ENCODE results near the gene LMNTD1. TPM values are rescaled to one million over a fixed set of nuclear protein-coding genes. Genes with fewer than 3 reads are reported as not detected.

The LMNTD1 gene
- total and polyA plus RNA-seq, 4 donors, result 0.18 to 14.9 (median 3.4) TPM

DNA sequence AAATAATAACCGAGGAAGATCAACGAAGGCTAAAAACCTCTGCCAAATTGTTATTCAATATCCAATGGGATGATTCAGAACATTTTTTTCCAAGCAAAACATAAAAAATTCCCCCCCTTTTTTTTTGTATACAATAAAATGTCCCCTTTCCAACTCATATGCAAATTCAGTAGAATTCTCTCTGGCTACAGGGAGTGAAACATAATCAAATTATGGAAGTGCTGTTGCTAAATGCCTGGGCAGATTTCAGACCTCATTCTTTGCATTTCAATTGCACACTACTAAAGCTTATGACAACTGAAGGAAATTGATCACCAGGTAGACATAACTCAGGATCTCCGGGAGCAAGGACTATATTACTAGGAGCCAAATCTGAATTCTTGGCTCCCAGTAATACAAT, 51.0 kb downstream of the LMNTD1 start:
- no peak for ATAC-seq (ENCODE audit: insufficient read depth, low FRiP score)
- Histone ChIP-seq H3K36me3 (ENCODE audit: control insufficient read depth in 4 of 4, insufficient read depth in 4 of 4, low read length in 4 of 4) (no peaks in the 10 kb centered on the region), H3K9ac (ENCODE audit: insufficient read depth in 1 of 2, low read length in 2 of 2) (no peak overlapping the region), H3K4me3 (no peak overlapping the region), H3K9me3 (ENCODE audit: control insufficient read depth in 4 of 4, insufficient read depth in 3 of 4, low read length in 3 of 4) (peaks cover 0 to 4% (median 0%) of the 10 kb centered on the region in 4 donors), H3K27ac (ENCODE audit: low read depth in 1 of 2, low read length in 1 of 2) (no peak overlapping the region), H3K27me3 (ENCODE audit: control insufficient read depth in 3 of 3, insufficient read depth in 3 of 3, low read length in 2 of 3) (no peaks in the 10 kb centered on the region), H3K4me1 (ENCODE audit: control insufficient read depth in 5 of 5, insufficient read depth in 5 of 5, low read length in 5 of 5) (no peaks in the 10 kb centered on the region)
- TF ChIP-seq, protein P1, sequence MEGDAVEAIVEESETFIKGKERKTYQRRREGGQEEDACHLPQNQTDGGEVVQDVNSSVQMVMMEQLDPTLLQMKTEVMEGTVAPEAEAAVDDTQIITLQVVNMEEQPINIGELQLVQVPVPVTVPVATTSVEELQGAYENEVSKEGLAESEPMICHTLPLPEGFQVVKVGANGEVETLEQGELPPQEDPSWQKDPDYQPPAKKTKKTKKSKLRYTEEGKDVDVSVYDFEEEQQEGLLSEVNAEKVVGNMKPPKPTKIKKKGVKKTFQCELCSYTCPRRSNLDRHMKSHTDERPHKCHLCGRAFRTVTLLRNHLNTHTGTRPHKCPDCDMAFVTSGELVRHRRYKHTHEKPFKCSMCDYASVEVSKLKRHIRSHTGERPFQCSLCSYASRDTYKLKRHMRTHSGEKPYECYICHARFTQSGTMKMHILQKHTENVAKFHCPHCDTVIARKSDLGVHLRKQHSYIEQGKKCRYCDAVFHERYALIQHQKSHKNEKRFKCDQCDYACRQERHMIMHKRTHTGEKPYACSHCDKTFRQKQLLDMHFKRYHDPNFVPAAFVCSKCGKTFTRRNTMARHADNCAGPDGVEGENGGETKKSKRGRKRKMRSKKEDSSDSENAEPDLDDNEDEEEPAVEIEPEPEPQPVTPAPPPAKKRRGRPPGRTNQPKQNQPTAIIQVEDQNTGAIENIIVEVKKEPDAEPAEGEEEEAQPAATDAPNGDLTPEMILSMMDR (IDR thresholded peaks at IDR 0.05; ENCODE audit: control extremely low read depth, extremely low read depth), result no peak
- no peak for DNase-seq
- WGBS, 2 donors, result 95% methylated on average over 3 of the region's 3 CpGs

- ATAC-seq (ENCODE audit: insufficient read depth, low FRiP score), result no peak
- H3K27me3 ChIP-seq (ENCODE audit: control insufficient read depth in 3 of 3, insufficient read depth in 3 of 3, low read length in 2 of 3), result no peaks in the 10 kb centered on the region
- H3K27ac ChIP-seq (ENCODE audit: low read depth in 1 of 2, low read length in 1 of 2), result no peak overlapping the region
- no peaks in the 10 kb centered on the region for H3K4me1 ChIP-seq (ENCODE audit: control insufficient read depth in 5 of 5, insufficient read depth in 5 of 5, low read length in 5 of 5)
- no peak overlapping the region for H3K4me3 ChIP-seq
- no peaks in the 10 kb centered on the region for H3K36me3 ChIP-seq (ENCODE audit: control insufficient read depth in 4 of 4, insufficient read depth in 4 of 4, low read length in 4 of 4)
- H3K9ac ChIP-seq (ENCODE audit: insufficient read depth in 1 of 2, low read length in 2 of 2), result no peak overlapping the region
- peaks cover 0 to 4% (median 0%) of the 10 kb centered on the region in 4 donors for H3K9me3 ChIP-seq (ENCODE audit: control insufficient read depth in 4 of 4, insufficient read depth in 3 of 4, low read length in 3 of 4)
- no peak for DNase-seq
- WGBS, 2 donors, result 42 to 59% methylated on average over 1 of the region's 1 CpG
- TF ChIP-seq, protein P1 (IDR thresholded peaks at IDR 0.05; ENCODE audit: control extremely low read depth, extremely low read depth), result no peak
Measured at GRCh38 chr12:25501549-25501948, 51.5 kb downstream of the LMNTD1 start.

GRCh38 chr12:25500651-25501050, 52.4 kb downstream of the LMNTD1 start:
- H3K27me3 ChIP-seq (ENCODE audit: control insufficient read depth in 3 of 3, insufficient read depth in 3 of 3, low read length in 2 of 3), result no peaks in the 10 kb centered on the region
- H3K9ac ChIP-seq (ENCODE audit: insufficient read depth in 1 of 2, low read length in 2 of 2), result no peak overlapping the region
- no peak overlapping the region for H3K27ac ChIP-seq (ENCODE audit: low read depth in 1 of 2, low read length in 1 of 2)
- H3K4me3 ChIP-seq, result no peak overlapping the region
- no peak for DNase-seq
- H3K36me3 ChIP-seq (ENCODE audit: control insufficient read depth in 4 of 4, insufficient read depth in 4 of 4, low read length in 4 of 4), result no peaks in the 10 kb centered on the region
- H3K9me3 ChIP-seq (ENCODE audit: control insufficient read depth in 4 of 4, insufficient read depth in 3 of 4, low read length in 3 of 4), result peaks cover 0 to 4% (median 0%) of the 10 kb centered on the region in 4 donors
- TF ChIP-seq, protein P1 (IDR thresholded peaks at IDR 0.05; ENCODE audit: control extremely low read depth, extremely low read depth), result no peak
- 83 to 87% methylated on average over 6 of the region's 6 CpGs for WGBS, 2 donors
- no peak for ATAC-seq (ENCODE audit: insufficient read depth, low FRiP score)
- H3K4me1 ChIP-seq (ENCODE audit: control insufficient read depth in 5 of 5, insufficient read depth in 5 of 5, low read length in 5 of 5), result peaks cover 0 to 6% (median 0%) of the 10 kb centered on the region in 5 donors

GRCh38 chr12:25497021-25497420, 56.1 kb downstream of the LMNTD1 start:
- H3K27me3 ChIP-seq (ENCODE audit: control insufficient read depth in 3 of 3, insufficient read depth in 3 of 3, low read length in 2 of 3), result no peaks in the 10 kb centered on the region
- WGBS, 2 donors, result 75 to 83% methylated on average over 7 of the region's 7 CpGs
- TF ChIP-seq, protein P1 (IDR thresholded peaks at IDR 0.05; ENCODE audit: control extremely low read depth, extremely low read depth), result no peak
- no peak for ATAC-seq (ENCODE audit: insufficient read depth, low FRiP score)
- H3K9ac ChIP-seq (ENCODE audit: insufficient read depth in 1 of 2, low read length in 2 of 2), result no peak overlapping the region
- H3K4me3 ChIP-seq, result no peak overlapping the region
- peaks cover 0 to 19% (median 0%) of the 10 kb centered on the region in 5 donors for H3K4me1 ChIP-seq (ENCODE audit: control insufficient read depth in 5 of 5, insufficient read depth in 5 of 5, low read length in 5 of 5)
- H3K36me3 ChIP-seq (ENCODE audit: control insufficient read depth in 4 of 4, insufficient read depth in 4 of 4, low read length in 4 of 4), result no peaks in the 10 kb centered on the region
- H3K9me3 ChIP-seq (ENCODE audit: control insufficient read depth in 4 of 4, insufficient read depth in 3 of 4, low read length in 3 of 4), result peaks cover 0 to 4% (median 0%) of the 10 kb centered on the region in 4 donors
- no peak overlapping the region for H3K27ac ChIP-seq (ENCODE audit: low read depth in 1 of 2, low read length in 1 of 2)
- DNase-seq, result no peak
